SU-DHL-6 (cell line): ENCODE data around the gene EBF3.

Experiments used
- CTCF ChIP-seq: fragments of 200-600 bp; sonication (generic); IDR thresholded peaks from one replicate; pipeline ENCODE4 v1.5.1; 2017; ENCODE audit warnings: antibody characterized with exemption, mild to moderate bottlenecking, low read length, moderate library complexity; ENCODE audit not compliant: insufficient read depth, poor library complexity, severe bottlenecking
- EZH2phosphoT487 ChIP-seq: fragments of 200-600 bp; sonication (generic), shearing (Covaris generic); conservative IDR thresholded peaks from 2 replicates; pipeline ENCODE4 v1.6.1; 2018; ENCODE audit warnings: mild to moderate bottlenecking, antibody characterized with exemption, low read length, moderate library complexity, mixed read lengths

DNA sequence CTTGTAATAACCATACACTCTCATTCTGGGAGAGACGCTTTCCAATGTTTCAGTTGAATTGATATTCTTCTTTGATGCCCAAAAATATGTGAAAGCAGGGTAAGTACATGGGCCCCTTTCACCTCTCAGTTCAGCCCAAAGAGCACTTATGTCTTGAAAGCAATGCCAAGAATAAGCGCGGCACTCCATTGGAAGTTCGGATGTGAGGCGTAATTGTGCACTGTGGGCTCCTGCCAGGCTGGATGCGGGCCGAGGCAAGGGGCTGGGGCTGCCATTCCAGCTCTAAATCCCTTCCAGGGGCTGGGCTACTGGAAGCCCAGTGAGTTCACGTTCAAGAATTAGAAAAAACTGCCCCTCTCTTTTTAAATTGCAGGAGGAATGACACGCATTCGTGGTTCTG is 113.8 kb downstream of the EBF3 start:
- no peak for TF ChIP-seq CTCF
- no peak for TF ChIP-seq EZH2phosphoT487
